Measurements from ENCODE around the gene CYCS.

DNA sequence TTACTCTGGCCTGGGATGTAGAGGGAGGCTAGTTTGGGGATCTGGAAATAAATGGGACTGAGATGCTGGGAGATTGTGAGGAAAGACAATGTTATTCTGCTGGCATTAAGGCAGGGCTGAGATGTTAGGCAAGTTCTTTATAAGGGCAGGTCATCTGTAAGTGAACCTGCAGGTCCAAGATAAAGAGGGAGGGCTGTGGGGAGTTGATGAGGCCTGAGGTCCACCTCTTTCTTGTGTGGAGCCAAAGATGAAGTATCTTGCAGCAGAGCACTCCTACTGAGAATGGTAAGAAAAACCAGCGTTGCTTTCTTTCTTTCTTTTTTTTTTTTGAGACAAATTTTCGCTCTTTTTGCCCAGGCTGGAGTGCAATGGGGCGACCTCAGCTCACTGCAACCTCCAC is 19.1 kb downstream of the CYCS start:
- TF ChIP-seq, protein P1, sequence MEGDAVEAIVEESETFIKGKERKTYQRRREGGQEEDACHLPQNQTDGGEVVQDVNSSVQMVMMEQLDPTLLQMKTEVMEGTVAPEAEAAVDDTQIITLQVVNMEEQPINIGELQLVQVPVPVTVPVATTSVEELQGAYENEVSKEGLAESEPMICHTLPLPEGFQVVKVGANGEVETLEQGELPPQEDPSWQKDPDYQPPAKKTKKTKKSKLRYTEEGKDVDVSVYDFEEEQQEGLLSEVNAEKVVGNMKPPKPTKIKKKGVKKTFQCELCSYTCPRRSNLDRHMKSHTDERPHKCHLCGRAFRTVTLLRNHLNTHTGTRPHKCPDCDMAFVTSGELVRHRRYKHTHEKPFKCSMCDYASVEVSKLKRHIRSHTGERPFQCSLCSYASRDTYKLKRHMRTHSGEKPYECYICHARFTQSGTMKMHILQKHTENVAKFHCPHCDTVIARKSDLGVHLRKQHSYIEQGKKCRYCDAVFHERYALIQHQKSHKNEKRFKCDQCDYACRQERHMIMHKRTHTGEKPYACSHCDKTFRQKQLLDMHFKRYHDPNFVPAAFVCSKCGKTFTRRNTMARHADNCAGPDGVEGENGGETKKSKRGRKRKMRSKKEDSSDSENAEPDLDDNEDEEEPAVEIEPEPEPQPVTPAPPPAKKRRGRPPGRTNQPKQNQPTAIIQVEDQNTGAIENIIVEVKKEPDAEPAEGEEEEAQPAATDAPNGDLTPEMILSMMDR (IDR thresholded peaks at IDR 0.05; ENCODE audit: poor library complexity), result no peak
- no peak for TF ChIP-seq EZH2 (IDR thresholded peaks at IDR 0.05; ENCODE audit: borderline replicate concordance)

Data from hepatocyte (in vitro differentiated cells).